ENCODE results near the gene LRG1.
"Not testable (repeated sequence)": the region's sequence is repeated elsewhere in the genome, so short reads cannot be mapped to it uniquely, and the experiment has no call there.

LRG1 gene

DNA sequence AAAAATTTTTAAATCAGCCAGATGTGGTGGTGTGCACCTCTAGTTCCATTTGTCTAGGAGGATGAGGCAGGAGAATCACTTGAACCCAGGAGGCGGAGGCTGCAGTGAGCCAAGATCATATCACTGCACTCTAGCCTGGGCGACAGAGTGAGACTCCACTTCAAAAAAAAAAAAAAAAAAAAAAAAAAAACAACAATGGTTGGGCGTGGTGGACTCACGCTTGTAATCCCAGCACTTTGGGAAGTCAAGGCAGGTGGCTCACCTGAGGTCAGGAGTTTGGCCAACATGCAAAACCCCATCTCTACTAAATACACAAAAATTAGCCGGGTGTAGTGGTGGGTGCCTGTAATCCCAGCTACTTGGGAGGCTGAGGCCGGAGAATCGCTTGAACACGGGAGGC is 12.5 kb downstream of the LRG1 start:
- not testable (repeated sequence) for DNase-seq (ENCODE audit: low spot score)

DNA sequence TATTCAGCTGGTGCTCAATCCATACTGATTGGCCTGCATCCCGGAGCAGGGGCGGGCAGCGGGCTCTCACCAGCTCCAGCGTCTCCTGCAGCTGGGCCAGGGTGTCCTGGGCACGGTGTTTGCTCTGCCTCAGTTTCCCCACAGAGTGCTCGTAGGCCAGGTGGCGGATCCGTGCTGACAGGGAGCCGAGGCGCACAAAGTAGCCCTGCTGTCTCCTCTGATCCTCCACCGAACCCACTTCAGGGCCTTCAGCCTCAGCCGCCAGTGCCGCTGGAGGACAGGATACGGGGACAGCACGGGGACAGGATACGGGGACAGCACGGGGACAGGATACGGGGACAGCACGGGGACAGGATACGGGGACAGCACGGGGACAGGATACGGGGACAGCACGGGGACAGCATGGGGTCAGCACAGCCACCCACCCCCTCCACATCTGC is 14.3 kb downstream of the LRG1 start:
- DNase-seq (ENCODE audit: low spot score), result no peak

DNA sequence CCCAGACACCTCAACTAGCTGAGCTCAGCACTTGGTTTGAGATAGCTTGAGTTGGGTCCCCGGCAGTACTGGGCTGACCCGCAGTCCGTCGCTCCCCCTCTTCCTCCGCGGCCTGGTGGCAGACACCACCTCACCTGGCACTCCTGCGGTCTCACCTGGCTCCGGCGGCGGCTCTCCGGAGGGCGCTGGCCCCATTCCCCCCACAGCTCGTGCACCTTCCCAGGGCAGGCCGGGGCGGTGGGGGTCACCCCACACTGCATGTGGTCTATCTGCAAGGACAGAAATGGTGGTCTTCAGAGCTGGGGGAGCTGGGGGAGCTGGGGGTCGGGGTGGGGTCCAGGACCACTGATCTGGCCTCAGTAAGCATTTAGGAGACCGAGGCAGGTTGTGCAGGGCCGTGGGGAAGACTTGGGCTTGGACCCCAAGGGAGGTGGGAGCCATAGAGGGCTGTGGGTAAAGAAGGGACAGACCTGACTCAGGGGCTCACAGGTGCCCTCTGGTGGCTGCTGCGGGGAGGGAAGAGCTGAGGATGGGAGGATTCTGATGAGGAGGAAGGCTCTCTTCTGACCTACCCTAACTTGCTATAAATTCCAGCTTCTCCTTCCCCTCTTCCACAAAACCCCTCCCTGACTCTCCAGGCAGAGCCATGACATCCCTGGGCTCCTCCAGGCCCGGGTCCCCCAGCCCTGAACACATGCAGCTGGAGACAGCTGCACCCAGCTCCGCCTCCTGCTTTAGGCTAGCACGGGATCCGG is 14.9 kb downstream of the LRG1 start:
- DNase-seq (ENCODE audit: low spot score), result peak; percentile 78

- peak; percentile 35 for DNase-seq (ENCODE audit: low spot score)
Observed at GRCh38 chr19:4523306-4524110, 16.3 kb downstream of the LRG1 start.

- DNase-seq (ENCODE audit: low spot score), result no peak
Observed at GRCh38 chr19:4522291-4523002, 17.4 kb downstream of the LRG1 start.

DNA sequence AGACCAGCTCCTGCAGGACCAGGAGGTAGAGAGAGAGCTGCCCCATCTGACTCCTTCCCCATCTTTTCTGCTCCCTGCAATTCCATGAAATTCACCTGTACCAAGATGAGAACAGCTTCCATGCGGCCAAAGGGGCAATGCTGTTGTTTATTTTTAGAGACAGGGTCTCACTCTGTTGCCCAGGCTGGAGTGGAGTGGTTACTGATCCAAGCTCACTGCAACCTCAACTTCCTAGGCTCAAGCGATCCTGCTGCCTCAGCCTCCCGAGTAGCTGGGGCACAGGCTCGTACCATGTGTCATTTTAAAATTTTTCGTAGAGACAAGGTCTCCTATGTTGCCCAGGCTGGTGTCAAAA is 18.0 kb downstream of the LRG1 start:
- DNase-seq (ENCODE audit: low spot score), result no peak

- DNase-seq (ENCODE audit: low spot score), result no peak
Observed at GRCh38 chr19:4521170-4521887, 18.5 kb downstream of the LRG1 start.

- DNase-seq (ENCODE audit: low spot score), result no peak
Observed at GRCh38 chr19:4519521-4520277, 20.1 kb downstream of the LRG1 start.

GRCh38 chr19:4519172-4519496 is 20.7 kb downstream of the LRG1 start:
- DNase-seq (ENCODE audit: low spot score), result no peak

GRCh38 chr19:4518345-4519171 is 21.3 kb downstream of the LRG1 start, which contains the start of gene PLIN4:
Gene PLIN4 (minus strand): TSS chr19:4518486. CDS start chr19:4518272, 214 bp downstream.
- DNase-seq (ENCODE audit: low spot score), result no peak

DNA sequence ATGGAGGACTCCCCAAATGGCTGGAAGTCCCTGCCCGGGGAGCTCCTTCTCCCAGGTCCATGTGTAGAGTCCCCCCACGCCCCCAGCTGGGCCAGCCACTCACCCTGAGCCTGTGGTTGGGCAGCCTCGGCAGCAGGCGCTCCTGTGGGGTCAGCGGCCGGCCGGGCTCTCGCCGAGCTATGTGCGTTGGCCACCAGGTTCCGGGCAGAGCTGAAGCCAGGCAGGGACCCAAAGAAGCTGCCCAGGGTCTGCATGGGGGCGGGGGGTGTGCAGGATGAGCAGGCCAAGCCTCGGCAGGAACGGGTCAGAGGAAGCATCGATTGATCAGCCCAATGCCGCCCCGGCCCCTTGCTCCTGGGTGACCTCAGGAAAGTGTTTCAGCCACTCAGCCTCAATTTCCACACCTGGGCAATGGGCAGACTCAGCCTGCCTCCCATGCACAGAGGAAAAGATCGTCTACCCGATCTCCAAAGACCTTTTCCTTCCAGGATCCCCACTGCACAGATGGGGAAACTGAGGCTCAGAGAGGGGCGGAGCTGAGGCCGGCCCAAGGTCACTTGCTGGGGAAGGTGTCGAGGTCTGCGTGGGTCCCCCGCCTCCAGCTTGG is 22.3 kb downstream of the LRG1 start:
- no peak for DNase-seq (ENCODE audit: low spot score)

DNA sequence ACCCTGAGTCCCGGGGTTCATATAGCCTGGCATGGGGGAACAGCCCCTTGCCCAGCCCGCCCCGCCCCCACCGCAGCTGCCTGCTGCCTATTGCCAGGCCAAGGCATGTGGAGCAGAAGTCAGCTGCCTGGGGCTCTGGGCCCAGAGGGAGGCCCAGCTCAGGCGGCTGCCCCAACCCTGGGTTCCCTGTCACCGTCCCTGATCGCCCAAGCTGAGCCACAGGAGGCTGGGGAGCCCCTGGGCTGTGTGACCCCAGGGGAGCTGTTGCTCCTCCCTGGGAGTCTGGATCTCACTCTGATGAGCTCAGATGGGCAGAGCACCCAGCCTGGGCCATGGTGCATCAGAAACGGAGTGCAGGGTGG is 22.9 kb downstream of the LRG1 start:
- DNase-seq (ENCODE audit: low spot score), result no peak

- no peak for DNase-seq (ENCODE audit: low spot score)
Observed at GRCh38 chr19:4516199-4516938, 23.5 kb downstream of the LRG1 start.

GRCh38 chr19:4515732-4516131 is 24.1 kb downstream of the LRG1 start:
- DNase-seq (ENCODE audit: low spot score), result no peak

DNA sequence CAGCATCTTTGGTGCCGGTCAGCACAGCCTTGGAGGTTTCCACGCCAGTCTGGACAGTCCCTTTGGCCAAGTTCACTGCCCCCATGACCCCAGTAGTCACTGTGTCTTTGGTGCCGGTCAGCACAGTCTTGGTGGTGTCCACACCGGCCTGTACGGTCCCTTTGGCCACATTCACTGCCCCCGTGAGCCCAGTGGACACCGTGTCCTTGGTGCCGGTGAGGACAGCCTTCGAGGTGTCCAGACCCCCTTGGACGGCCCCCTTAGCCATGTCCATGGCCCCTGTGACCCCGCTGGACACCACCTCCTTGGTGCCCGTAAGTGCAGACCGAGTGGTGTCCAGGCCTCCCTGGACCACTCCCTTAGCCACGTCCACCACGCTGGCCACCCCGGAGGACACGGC is 26.6 kb downstream of the LRG1 start:
- DNase-seq (ENCODE audit: low spot score), result no peak

DNA sequence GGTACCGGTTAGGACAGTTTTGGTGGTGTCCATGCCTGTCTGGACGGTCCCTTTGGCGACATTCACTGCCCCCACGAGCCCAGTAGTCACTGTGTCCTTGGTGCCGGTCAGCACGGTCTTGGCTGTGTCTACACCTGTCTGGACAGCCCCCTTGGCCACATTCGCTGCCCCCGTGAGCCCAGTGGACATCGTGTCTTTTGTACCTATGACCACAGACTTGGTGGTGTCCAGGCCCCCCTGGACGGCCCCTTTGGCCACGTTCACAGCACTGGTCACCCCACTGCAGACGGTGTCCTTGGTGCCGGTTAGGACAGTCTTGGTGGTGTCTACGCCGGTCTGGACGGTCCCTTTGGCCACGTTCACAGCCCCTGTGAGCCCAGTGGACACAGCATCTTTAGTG is 27.8 kb downstream of the LRG1 start:
- DNase-seq (ENCODE audit: low spot score), result no peak

DNA sequence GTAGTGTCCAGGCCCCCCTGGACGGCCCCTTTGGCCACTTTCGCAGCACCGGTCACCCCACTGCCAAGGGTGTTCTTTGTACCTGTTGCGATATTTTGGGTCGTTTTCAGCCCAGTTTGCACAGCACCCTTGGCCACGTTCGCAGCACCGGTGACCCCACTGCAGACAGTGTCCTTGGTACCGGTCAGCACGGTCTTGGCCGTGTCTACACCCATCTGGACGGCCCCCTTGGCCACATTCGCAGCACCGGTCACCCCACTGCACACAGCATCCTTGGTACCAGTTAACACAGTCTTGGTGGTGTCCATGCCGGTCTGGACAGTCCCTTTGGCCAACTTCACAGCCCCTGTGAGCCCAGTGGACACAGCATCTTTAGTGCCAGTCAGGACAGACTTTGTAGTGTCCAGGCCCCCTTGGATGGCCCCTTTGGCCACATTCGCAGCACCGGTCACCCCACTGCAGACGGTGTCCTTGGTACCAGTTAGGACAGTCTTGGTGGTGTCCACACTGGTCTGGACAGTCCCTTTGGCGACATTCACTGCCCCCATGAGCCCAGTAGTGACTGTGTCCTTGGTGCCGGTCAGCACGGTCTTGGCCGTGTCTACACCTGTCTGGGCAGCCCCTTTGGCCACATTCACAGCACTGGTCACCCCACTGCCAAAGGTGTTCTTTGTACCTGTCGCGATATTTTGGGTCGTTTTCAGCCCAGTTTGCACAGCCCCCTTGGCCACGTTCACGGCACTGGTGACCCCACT is 28.4 kb downstream of the LRG1 start:
- no peak for DNase-seq (ENCODE audit: low spot score)

DNA sequence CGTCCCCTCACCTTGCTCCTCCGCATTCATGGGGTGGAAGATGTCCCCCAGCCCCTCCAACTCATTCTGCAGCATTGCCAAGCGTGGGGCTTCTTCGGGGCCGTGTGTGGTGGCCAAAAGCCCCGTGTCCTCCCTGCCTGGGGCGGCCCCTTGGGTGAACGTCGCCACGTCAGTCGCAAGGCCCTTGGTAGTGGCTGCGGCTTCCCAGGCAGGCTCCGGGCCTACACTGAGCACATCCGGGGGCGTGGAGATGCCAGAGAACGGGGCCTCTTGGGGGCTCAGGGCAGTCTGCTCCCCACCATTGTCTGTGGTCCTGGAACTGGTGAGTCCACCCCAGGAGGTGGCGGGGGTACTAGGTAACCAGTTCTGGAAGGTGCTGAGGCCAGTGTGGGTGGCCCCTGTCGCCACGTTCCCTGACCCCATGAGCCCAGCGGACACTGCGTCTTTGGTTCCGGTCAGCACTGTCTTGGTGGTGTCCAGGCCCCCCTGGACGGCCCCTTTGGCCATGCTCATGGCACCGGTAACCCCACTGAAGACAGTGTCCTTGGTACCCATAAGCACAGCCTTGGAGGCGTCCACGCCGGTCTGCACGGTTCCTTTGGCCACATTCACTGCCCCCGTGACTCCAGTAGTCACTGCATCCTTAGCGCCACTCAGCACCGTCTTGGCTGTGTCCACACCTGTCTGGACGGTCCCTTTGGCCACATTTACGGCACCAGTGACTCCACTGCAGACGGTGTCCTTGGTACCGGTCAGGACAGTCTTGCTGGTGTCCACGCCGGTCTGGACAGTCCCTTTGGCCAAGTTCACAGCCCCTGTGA is 29.2 kb downstream of the LRG1 start:
- DNase-seq (ENCODE audit: low spot score), result no peak

All from NAMALWA (cell line).